ENCODE measurements around the gene EYS.

DNA sequence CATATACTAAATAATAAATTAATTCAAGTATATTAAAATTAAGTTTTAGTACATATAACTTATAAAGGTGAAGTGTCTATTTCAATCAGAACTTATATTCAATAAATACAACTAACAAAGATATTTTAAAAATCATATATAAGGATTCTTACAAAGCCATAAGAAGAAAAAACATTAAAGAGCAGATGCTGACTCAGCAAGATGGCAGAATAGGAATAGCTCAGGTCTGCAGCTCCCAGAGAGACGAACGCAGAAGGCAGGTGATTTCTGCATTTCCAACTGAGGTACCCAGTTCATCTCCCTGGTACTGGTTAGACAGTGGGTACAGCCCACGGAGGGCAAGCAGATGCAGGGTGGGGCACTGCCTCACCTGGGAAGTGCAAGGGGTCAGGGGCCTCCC, 811.1 kb downstream of the EYS start:
- TF ChIP-seq POLR2A (IDR thresholded peaks at IDR 0.05) (no peak), POLR2AphosphoS5 (IDR thresholded peaks at IDR 0.05) (no peak)
- TF ChIP-seq, protein P1, sequence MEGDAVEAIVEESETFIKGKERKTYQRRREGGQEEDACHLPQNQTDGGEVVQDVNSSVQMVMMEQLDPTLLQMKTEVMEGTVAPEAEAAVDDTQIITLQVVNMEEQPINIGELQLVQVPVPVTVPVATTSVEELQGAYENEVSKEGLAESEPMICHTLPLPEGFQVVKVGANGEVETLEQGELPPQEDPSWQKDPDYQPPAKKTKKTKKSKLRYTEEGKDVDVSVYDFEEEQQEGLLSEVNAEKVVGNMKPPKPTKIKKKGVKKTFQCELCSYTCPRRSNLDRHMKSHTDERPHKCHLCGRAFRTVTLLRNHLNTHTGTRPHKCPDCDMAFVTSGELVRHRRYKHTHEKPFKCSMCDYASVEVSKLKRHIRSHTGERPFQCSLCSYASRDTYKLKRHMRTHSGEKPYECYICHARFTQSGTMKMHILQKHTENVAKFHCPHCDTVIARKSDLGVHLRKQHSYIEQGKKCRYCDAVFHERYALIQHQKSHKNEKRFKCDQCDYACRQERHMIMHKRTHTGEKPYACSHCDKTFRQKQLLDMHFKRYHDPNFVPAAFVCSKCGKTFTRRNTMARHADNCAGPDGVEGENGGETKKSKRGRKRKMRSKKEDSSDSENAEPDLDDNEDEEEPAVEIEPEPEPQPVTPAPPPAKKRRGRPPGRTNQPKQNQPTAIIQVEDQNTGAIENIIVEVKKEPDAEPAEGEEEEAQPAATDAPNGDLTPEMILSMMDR (IDR thresholded peaks at IDR 0.05) = no peak

Measured in breast epithelium (tissue), 3 donors.